ENCODE data around the gene GMEB1. TPM values are rescaled to one million over a fixed set of nuclear protein-coding genes. Genes with fewer than 3 reads are reported as not detected.
"Not testable (repeated sequence)": the region's sequence is repeated elsewhere in the genome, so short reads cannot be mapped to it uniquely, and the experiment has no call there.

The GMEB1 gene
- total RNA-seq, 4 donors from 2014 or later = 2.4 to 37.4 (median 15.2) TPM

GRCh38 chr1:28718586-28719331 is 50.2 kb downstream of the GMEB1 start:
- Histone ChIP-seq H3K4me1 (no peaks in the 10 kb centered on the region), H3K4me3 (no peak overlapping the region), H3K27me3 (no peaks in the 10 kb centered on the region), H3K27ac (no peak overlapping the region), H3K9me3 (no peaks in the 10 kb centered on the region), H3K36me3 (no peaks in the 10 kb centered on the region)
- intact Hi-C loops (cut with DNase I; ENCODE audit: low total_unique reads) = no loop called here
- TF ChIP-seq POLR2A (IDR thresholded peaks at IDR 0.05) (no peak), CTCF (IDR thresholded peaks at IDR 0.05) (no peak)
- DNase-seq = no peak

- intact Hi-C loops (cut with DNase I; ENCODE audit: low total_unique reads) = no loop called here
- DNase-seq = no peak
- TF ChIP-seq CTCF (IDR thresholded peaks at IDR 0.05) = no peak
- TF ChIP-seq POLR2A (IDR thresholded peaks at IDR 0.05) = no peak
- no peaks in the 10 kb centered on the region for H3K4me1 ChIP-seq
- H3K36me3 ChIP-seq = no peaks in the 10 kb centered on the region
- no peak overlapping the region for H3K27ac ChIP-seq
- no peaks in the 10 kb centered on the region for H3K27me3 ChIP-seq
- no peaks in the 10 kb centered on the region for H3K9me3 ChIP-seq
- no peak overlapping the region for H3K4me3 ChIP-seq
Observed at GRCh38 chr1:28719332-28719619, 50.7 kb downstream of the GMEB1 start.

GRCh38 chr1:28720376-28720775 is 51.8 kb downstream of the GMEB1 start:
- no peaks in the 10 kb centered on the region for H3K9me3 ChIP-seq
- H3K27me3 ChIP-seq = no peaks in the 10 kb centered on the region
- H3K36me3 ChIP-seq = no peaks in the 10 kb centered on the region
- intact Hi-C loops (cut with DNase I; ENCODE audit: low total_unique reads) = no loop called here
- no peaks in the 10 kb centered on the region for H3K4me1 ChIP-seq
- no peak for TF ChIP-seq CTCF (IDR thresholded peaks at IDR 0.05)
- no peak for TF ChIP-seq POLR2A (IDR thresholded peaks at IDR 0.05)
- no peak overlapping the region for H3K4me3 ChIP-seq
- H3K27ac ChIP-seq = no peak overlapping the region
- no peak for DNase-seq

- H3K27ac ChIP-seq; H3K4me3 ChIP-seq; DNase-seq; H3K4me1 ChIP-seq; intact Hi-C loops (cut with DNase I; ENCODE audit: low total_unique reads); H3K9me3 ChIP-seq; H3K36me3 ChIP-seq; H3K27me3 ChIP-seq: not testable (repeated sequence)
Observed at GRCh38 chr1:28721927-28722326, 53.3 kb downstream of the GMEB1 start.

- H3K27me3 ChIP-seq; H3K9me3 ChIP-seq; H3K4me1 ChIP-seq; intact Hi-C loops (cut with DNase I; ENCODE audit: low total_unique reads); H3K4me3 ChIP-seq; H3K36me3 ChIP-seq; DNase-seq; H3K27ac ChIP-seq: not testable (repeated sequence)
Observed at GRCh38 chr1:28725365-28725764, 56.8 kb downstream of the GMEB1 start.

- intact Hi-C loops (cut with DNase I; ENCODE audit: low total_unique reads) = loop anchor here (10.0 kb wide), 1 partner anchor 71 kb away; the partner anchor contains the start of gene GMEB1
- peak overlapping the region; percentile 88 to 93 for H3K27ac ChIP-seq
- DNase-seq = no peak
- H3K4me3 ChIP-seq = peak overlapping the region; percentile 65 to 68
- H3K36me3 ChIP-seq = no peaks in the 10 kb centered on the region
- no peak for TF ChIP-seq POLR2A (IDR thresholded peaks at IDR 0.05)
- TF ChIP-seq CTCF (IDR thresholded peaks at IDR 0.05) = no peak
- H3K4me1 ChIP-seq = peaks cover 9 to 13% of the 10 kb centered on the region in 2 donors
- H3K9me3 ChIP-seq = no peaks in the 10 kb centered on the region
- no peaks in the 10 kb centered on the region for H3K27me3 ChIP-seq
Observed at GRCh38 chr1:28735961-28736449, 67.4 kb downstream of the GMEB1 start.

Data from uterus (tissue), 4 donors.